Stimulated activated CD4-positive, alpha-beta T cell treated with anti-CD3 and anti-CD28 coated beads, Interleukin-1b, Interleukin-23, amount 100 ng/mL, for 1 hour (primary cell): ENCODE measurements around the gene RPL28.

ENCODE experiments used
- DNase-seq, 2 donors: peaks; one replicate each; pipeline ENCODE4 v3.0.0-alpha.2; 2020; ENCODE audit warnings: low read depth in 2 of 2

The RPL28 gene

DNA sequence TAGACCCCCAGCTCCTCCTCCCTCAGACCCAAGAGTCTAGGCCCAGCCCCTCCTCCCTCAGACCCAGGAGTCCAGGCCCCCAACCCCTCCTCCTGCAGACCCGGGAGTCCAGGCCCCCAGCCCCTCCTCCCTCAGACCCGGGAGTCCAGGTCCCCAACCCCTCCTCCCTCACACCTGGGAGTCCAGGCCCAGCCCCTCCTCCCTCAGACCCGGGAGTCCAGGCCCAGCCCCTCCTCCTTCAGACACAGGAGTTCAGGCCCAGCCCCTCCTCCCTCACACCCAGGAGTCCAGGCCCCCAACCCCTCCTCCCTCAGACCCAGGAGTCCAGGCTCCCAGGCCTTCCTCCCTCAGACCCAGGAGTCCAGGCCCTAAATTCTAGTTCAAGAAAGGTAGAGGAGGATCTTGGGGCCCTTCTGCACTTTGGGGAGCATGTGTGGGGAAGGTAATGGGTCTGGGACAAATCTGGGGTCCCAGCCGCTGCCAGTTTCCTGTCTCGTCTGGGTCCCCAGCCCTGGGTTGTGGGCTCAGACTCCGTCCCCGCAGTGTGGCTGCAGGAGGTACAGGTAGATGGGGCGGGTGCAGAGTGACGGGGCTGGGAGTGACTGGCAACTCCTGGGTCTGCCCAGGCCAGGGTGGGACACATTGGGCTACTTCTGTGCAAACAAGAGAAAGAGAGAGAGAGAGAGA is 12.3 kb upstream of the RPL28 start:
- DNase-seq, result no peak

DNA sequence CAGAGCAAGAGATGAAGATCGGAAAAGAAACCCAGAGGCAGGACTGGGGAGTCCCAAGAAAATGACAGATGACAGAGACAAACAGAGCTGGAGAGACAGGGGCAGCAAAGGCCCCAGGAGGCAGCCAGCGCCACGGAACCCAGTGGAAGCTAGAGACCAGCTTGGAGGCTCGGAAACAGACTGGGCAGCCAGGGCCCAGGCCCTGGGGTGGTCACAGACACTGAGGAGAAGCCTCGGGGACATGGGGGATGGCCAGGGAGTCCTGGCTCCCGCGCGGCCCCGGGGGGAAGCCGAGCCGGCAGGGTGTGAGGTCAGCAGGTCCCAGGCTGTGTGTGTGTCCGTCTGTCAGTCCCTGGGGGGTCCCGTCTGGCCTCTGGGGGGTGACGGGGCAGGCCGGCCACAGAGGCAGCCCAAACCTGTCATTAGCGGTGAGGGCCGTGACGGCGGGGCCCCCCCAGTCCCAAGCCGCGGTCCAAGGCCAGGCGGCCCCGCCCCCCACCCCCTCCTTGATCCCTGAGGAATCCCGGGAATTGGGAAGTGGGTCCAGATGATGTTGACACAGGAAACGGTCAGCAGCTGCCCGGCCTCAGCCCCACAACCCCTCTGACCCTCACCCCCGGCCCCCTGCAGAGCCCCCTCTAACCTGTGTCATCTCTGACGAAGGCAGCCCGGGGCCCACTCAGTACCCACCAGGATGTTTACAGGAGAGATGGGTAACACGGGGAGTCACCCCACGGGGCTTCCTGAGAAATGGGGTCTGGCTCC is 11.6 kb upstream of the RPL28 start:
- no peak for DNase-seq

DNA sequence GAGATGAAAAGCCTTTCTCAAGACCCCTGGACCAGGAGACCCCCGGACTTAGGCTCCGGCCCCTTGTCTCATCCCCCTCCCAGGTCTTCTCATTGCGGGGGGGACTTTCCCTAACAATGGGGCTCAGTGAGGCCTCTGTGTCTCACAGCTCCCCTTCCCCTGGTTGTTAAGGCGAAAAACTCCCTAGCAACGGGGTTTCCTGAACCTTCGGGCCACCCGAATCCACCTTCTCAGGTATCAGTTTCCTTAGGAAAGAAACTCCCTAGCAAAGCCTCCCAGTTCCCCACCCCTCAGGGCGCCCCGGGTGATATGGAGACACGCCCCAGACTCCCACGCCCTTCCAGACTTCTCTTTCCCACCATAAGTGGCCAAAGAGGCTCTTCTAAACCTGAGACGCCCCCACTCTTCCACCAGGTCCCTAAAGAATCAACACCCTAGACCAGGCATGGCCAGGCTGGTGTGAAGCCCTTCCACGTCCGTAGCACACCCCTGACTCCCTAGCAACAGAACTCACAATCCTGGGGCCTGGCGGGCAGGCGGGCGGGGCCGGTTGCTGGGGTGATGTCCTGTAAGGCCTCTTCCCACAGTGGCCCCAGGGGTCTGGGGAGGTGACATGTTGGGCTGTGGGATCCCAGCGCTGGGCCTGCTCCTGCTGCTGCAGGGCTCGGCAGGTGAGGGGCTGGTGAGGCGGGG is 9.3 kb upstream of the RPL28 start, which contains the start of gene TMEM190:
Gene TMEM190, plus strand, starts transcription at position 586 of the 693 bp plus-strand sequence. Its CDS starts 28 bp downstream, at position 614.
- no peak for DNase-seq

GRCh38 chr19:55377356-55378131 is 8.2 kb upstream of the RPL28 start:
- DNase-seq, result no peak

DNA sequence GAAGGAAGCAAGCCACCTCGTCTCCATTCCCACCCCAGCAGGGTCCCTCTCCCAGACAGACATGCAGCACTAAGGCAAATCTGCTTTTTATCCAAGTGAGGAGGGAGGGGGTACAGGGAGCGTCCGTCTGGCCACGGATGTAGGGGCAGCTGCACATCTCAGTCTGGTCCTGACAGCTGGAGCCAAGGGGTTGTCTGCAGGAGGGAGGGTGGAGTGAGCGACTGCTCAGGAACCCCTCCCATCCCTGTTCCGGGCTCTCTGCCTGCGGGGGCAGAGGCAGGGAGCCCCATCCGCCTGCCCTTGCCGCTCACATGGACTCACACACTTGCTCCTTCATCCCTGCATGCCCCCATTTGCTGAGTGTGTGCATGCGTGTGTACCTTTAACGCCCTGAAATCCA is 6.6 kb upstream of the RPL28 start:
- no peak for DNase-seq

- no peak for DNase-seq
Measured at GRCh38 chr19:55382013-55382412, 3.7 kb upstream of the RPL28 start.

DNA sequence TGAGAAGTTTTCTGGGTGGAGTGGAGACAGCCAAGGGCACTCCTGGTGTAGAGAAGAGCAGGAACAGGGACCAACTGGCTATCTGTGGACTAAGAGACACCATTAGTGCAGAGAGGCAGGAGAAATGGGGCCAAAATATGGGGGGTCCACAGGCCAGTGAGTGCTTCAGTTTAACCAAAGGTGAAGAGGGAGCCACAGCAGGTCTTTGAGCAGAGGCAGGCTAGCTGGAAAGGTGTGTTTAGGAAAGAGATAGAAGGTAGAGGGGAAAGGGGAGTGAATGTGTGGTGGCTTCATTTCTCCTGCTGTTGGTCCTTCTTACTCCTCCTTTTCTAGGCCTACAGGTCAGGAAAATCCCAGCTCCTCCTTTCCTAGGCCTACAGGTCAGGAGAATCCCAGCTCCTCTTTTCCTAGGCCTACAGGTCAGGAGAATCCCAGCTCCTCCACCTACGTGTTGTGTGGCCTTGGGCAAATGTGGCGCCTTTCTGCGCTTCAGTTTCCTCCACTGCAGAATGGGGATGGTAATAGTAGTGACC is 3.1 kb upstream of the RPL28 start:
- DNase-seq, result no peak

GRCh38 chr19:55383279-55384130 is 2.2 kb upstream of the RPL28 start:
- no peak for DNase-seq

DNA sequence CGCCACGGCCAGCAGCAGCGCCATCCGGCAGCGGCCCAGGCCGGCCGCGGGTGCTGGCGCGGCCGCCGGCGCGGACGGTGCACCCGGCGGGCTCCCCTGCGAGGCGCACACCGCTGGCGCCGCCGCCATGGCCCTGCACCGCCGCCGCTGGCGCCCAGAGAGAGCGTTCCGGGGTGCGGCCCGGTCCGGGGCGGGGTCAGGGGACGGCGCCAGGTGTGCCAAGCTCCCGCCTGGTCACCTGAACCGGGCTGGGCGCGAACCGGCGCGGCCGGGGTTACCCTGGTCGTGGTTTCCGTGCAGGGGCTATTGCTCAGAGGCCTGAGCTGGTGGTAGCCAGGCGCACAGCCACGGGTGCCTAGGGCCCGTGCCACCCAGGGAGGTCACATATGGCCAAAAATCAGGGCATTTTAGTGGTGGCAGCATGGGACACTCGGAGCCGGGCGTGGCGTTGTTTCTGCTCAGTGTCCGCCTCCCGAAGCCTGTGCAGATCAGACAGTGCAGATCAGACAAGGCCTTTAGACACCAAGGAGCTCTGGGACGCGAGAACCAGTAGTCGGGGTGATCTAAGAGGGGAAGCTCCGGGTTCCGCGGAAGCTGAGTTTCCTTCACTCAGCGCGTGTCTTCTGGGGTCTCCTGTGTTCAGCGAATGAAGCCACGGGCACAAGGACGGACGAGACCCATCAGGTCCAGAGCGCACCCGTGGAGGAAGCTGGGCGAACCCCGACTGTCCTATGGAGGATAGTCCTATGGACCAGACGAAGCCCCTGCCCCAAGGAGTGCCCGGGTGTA is 1.4 kb upstream of the RPL28 start, which contains the start of gene TMEM238:
Gene TMEM238, minus strand, starts transcription at position 162 of the 789 bp plus-strand sequence. Its CDS starts 33 bp downstream, at position 129.
- no peak for DNase-seq

GRCh38 chr19:55384920-55385723 is 610 bp upstream of the RPL28 start:
- DNase-seq, result peak; percentile 79 to 95

DNA sequence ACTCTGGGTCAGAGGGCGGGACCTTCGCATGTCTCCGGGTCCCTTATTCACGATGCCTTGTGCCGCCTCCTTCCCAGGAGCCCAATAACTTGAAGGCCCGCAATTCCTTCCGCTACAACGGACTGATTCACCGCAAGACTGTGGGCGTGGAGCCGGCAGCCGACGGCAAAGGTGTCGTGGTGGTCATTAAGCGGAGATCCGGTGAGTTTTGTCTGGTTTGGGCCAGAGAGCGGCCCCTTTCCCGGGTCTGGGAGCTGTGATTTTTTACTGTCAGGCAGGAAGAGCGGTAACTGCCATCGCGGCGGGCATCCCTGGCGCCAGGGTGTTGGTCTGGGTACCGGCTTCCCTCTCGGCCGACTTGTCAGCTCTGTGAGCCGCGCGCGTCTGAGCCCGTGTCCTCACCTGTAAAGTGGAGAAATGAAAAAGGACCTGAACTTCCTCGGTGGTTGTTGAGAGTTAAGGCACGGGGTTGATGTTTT is 800 bp downstream of the RPL28 start:
- DNase-seq, result no peak

GRCh38 chr19:55387736-55388497 is 2.2 kb downstream of the RPL28 start:
- no peak for DNase-seq

- no peak for DNase-seq
Measured at GRCh38 chr19:55389386-55390317, 3.9 kb downstream of the RPL28 start.

DNA sequence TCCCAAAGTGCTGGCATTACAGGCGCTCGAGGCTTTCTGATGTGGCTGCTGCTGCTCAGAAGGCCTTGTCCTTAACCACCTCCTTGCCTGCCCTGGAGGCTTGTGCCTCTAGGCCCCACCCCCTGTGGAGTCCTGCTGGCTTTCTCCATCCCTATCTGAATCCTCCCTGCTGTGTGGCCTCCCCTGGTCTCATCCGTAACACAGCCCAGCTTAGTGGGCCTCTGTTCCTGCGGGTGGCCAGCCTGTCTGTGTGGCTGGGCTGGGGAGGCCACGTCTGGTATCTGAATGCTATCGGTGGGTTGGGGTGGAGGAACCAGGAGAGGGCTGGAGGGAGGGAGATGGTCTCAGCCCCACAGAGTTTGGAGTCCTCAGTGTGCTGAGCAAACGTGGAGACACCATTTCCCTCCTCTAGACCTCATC is 4.7 kb downstream of the RPL28 start:
- DNase-seq, result no peak

GRCh38 chr19:55391191-55391670 is 5.5 kb downstream of the RPL28 start:
- no peak for DNase-seq
